NB4 (cell line): ENCODE data around the gene TNFSF8.

Experiments used
- DNase-seq: peaks from one replicate; pipeline ENCODE4 v3.0.0; 2010; ENCODE audit warnings: low read depth
- H3K4me3 ChIP-seq: one replicate; pipeline ENCODE4 v1.5.1; 2011; ENCODE audit warnings: mild to moderate bottlenecking, low read depth, low read length, moderate library complexity
- CTCF ChIP-seq: IDR thresholded peaks from one replicate; pipeline ENCODE4 v1.5.1; 2012; ENCODE audit warnings: low read depth, low read length
- MAX ChIP-seq: IDR thresholded peaks from 2 replicates; pipeline ENCODE4 v1.6.1; 2011; ENCODE audit warnings: low read depth, low read length
- MYC ChIP-seq: IDR thresholded peaks from 2 replicates; pipeline ENCODE4 v1.6.1; 2011; ENCODE audit warnings: low read depth, low read length
- POLR2A ChIP-seq: IDR thresholded peaks from 2 replicates; pipeline ENCODE4 v1.6.1; 2011; ENCODE audit warnings: mild to moderate bottlenecking; ENCODE audit not compliant: insufficient read length; ENCODE audit errors: extremely low read depth

The TNFSF8 gene

GRCh38 chr9:114860187-114860586 is 70.2 kb downstream of the TNFSF8 start:
- DNase-seq = peak; percentile 27
- TF ChIP-seq MYC = no peak
- TF ChIP-seq MAX = no peak
- no peak for TF ChIP-seq POLR2A
- H3K4me3 ChIP-seq = no peak overlapping the region

GRCh38 chr9:114856942-114857315 is 73.5 kb downstream of the TNFSF8 start:
- no peak for DNase-seq
- H3K4me3 ChIP-seq = no peak overlapping the region
- TF ChIP-seq POLR2A = no peak
- no peak for TF ChIP-seq CTCF
- TF ChIP-seq MAX = no peak
- TF ChIP-seq MYC = no peak

GRCh38 chr9:114856215-114856941 is 74.0 kb downstream of the TNFSF8 start:
- DNase-seq = no peak
- TF ChIP-seq MAX (no peak), MYC (no peak), POLR2A (no peak), CTCF (no peak)
- H3K4me3 ChIP-seq = no peak overlapping the region

- no peak overlapping the region for H3K4me3 ChIP-seq
- DNase-seq = no peak
- no peak for TF ChIP-seq POLR2A
- no peak for TF ChIP-seq CTCF
- TF ChIP-seq MYC = no peak
- no peak for TF ChIP-seq MAX
Observed at GRCh38 chr9:114855488-114855887, 74.9 kb downstream of the TNFSF8 start.

GRCh38 chr9:114854736-114855355 is 75.5 kb downstream of the TNFSF8 start:
- no peak overlapping the region for H3K4me3 ChIP-seq
- no peak for DNase-seq
- TF ChIP-seq POLR2A (no peak), MYC (no peak), MAX (no peak), CTCF (no peak)

GRCh38 chr9:114853071-114853855 is 77.1 kb downstream of the TNFSF8 start:
- H3K4me3 ChIP-seq = no peak overlapping the region
- peak; percentile 7 for DNase-seq
- TF ChIP-seq POLR2A (no peak), MAX (no peak), MYC (no peak), CTCF (no peak)
